Thyroid gland (tissue), 4 donors: Measurements from ENCODE around the gene ZNF407.

Source experiments
- CTCF ChIP-seq, 6 experiments: fragments of 200-600 bp in 3 of 6; fragments of 450-650 bp in 3 of 6; sonication (generic) in 3 of 6; IDR thresholded peaks; one replicate each; pipeline ENCODE4 v1.5.1; 2016 to 2019; ENCODE audit warnings: antibody characterized with exemption in 6 of 6, mild to moderate bottlenecking in 2 of 6, inconsistent platforms in 1 of 6, moderate library complexity in 1 of 6
- POLR2A ChIP-seq, 2 donors: fragments of 450-650 bp; IDR thresholded peaks; one replicate each; pipeline ENCODE4 v1.6.1; 2017; ENCODE audit warnings: antibody characterized with exemption in 2 of 2, mild to moderate bottlenecking in 2 of 2, moderate library complexity in 1 of 2

GRCh38 chr18:75113455-75113854 lies 515.8 kb downstream of the ZNF407 start:
- no peak for TF ChIP-seq CTCF (IDR thresholded peaks at IDR 0.05)
- TF ChIP-seq POLR2A (IDR thresholded peaks at IDR 0.05), result no peak
